Stimulated activated CD8-positive, alpha-beta memory T cell treated with anti-CD3 and anti-CD28 coated beads, Interleukin-15, amount 100 ng/mL, for 48 hours (primary cell): ENCODE measurements around the gene FAM131A.

Source experiments
- DNase-seq, 2 donors: peaks; one replicate each; pipeline ENCODE4 v3.0.0-alpha.2; 2020; ENCODE audit warnings: low read depth in 2 of 2

The FAM131A gene, protein sequence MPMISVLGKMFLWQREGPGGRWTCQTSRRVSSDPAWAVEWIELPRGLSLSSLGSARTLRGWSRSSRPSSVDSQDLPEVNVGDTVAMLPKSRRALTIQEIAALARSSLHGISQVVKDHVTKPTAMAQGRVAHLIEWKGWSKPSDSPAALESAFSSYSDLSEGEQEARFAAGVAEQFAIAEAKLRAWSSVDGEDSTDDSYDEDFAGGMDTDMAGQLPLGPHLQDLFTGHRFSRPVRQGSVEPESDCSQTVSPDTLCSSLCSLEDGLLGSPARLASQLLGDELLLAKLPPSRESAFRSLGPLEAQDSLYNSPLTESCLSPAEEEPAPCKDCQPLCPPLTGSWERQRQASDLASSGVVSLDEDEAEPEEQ

DNA sequence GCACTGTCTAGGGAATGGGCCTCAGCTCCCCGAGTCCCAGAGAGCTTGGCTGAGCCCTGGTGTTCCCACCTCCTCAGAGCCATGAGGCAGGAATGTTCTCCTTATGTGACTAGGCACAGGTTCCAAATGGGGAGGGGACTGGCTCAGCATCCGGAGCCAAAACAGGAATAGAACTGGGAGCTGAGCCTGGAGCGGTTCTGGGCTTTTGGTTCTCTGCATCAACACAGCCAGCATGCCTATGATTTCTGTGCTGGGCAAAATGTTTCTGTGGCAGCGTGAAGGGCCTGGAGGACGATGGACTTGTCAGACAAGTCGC is at the start of gene FAM131A:
TSS of gene FAM131A (plus strand) at position 202 of the 316 bp plus-strand sequence. CDS start at position 233, 31 bp downstream.
- no peak for DNase-seq

DNA sequence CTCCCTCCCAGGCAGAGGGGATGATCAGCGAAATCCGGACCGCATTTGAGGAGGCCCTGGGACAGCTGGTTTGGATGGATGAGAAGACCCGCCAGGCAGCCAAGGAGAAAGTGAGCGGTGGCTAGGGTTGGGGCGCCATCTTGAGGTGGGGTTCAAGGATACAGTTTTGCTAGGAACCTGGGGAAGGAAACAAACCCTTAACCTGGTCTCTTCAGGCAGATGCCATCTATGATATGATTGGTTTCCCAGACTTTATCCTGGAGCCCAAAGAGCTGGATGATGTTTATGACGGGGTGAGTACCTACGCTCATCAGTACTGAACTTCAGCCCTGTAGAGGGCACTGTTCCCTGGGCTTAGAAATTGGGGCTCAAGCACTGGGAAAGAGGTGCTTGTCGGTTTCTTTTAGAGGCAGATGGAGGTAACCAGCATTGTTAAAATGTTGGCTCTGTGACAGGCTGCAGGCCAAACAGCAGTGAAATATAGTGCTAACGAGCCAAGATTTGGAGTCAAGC is 47.9 kb upstream of the FAM131A start:
- peak; percentile 41 to 47 for DNase-seq

DNA sequence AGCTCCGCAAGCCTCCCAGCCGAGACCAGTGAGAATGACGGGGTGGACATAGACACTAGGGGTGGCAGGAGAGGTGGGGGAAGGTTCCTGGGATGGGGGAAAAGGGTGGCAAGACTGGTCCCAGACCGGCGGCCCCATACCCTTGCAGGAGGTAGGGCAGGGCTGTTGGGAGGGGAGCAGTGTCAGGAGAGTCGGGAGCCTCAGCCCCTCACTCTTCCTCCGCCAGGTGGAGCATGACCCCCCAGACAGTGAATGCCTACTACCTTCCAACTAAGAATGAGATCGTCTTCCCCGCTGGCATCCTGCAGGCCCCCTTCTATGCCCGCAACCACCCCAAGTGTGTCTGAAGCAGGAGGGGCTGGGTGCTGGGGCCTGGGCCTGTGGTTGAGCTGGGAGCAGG is 47.1 kb upstream of the FAM131A start:
- DNase-seq, result no peak

DNA sequence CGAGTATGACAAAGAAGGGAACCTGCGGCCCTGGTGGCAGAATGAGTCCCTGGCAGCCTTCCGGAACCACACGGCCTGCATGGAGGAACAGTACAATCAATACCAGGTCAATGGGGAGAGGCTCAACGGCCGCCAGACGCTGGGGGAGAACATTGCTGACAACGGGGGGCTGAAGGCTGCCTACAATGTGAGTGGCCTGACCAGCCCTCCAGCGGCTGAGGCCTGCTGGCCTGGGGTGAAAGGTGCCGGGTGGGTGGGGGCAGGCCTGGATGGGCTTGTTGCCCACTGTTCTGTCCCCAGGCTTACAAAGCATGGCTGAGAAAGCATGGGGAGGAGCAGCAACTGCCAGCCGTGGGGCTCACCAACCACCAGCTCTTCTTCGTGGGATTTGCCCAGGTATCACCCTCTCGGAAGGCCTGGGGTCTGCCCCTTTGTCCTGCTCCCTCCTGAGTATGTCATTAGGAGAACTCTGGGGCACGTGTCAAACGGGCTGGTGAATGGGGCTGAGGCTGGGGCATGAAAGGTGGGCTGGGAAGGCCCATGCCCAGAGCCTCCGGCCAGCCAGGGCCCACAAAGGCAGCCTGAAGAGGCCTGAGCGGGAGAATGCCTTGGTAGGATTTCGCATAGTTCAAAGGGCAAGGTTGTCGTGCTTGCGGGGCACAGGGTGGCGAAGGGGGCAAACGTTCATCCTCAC is 46.2 kb upstream of the FAM131A start:
- DNase-seq, result no peak

DNA sequence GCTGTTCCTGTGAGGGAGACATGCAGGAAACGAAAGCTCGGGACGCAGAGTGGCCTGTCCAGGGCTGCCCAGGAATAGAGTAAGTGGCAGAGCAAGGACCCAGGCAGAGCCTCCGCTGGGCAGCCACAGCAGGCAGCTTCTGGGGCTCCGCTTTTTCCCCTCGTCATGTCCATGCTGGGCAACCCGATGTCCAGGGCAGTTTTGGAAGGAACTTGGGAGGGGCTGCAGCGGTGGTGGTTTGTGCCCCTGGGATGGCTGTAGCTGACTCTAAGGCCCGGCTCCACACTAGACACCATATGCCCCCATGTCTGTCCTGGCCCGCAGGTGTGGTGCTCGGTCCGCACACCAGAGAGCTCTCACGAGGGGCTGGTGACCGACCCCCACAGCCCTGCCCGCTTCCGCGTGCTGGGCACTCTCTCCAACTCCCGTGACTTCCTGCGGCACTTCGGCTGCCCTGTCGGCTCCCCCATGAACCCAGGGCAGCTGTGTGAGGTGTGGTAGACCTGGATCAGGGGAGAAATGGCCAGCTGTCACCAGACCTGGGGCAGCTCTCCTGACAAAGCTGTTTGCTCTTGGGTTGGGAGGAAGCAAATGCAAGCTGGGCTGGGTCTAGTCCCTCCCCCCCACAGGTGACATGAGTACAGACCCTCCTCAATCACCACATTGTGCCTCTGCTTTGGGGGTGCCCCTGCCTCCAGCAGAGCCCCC is 45.5 kb upstream of the FAM131A start:
- DNase-seq, result no peak

DNA sequence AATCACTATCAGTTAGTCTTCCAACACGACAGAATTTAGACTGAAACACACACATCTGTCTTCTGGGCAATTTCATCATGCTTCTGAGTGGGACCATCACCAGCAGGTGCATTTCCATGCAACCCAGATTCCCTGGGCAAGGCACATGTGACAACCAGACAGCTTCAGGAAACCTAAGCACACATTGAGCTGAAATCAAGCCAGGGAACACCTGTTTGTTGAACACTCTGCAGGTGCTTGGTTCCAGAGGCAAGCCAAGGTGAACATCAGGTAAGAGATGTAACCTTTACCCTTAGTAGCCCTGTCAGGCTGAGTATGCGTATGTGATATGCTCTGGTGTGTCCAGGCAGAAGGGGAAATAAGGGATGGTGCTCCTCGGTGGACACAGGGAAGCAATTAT is 41.6 kb upstream of the FAM131A start:
- DNase-seq, result no peak

DNA sequence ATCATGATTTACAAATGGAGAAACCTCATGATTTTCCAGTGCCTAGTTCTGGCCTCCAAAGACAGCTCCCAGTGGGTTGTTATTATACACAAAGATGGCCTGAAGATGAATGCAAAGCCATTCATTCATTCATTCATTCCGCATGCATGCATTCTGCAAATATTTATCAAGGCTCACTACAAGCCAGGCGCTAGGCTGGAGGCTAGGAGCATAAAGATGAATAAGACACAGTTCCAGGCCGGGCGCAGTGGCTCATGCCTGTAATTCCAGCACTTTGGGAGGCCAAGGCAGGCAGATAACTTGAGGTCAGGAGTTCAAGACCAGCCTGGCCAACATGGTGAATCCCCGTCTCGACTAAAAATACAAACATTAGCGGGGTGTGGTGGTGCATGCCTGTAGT is 40.8 kb upstream of the FAM131A start:
- DNase-seq, result no peak

DNA sequence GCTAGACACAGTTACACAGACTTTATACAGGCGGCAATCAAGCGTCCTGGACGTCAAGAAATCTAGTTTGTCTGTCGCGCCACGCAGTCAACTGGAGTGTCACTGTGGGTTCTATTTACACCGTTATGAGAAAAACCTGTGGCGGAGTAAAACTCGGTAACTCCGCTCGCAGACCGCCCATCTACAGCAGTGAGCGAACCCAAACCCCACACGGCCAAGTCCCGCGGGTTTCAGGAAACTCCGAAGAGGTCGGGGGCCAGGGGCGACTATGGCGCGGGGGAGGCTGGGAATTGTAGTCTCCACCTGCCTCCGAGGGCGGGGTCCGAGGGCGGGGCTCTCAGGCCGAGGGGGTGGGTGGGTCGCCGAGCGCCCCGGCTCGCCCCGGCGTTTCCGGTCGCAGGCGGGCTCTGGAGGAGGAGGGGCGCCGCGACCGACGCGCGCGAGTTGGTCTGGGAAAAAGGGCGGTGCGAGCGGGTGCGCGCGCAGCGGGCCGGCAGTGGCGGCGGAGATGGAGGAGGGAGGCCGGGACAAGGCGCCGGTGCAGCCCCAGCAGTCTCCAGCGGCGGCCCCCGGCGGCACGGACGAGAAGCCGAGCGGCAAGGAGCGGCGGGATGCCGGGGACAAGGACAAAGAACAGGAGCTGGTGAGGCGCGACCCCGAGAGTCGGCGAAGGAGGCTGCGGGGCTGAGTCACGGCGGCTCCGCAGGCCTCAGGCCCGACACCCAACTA is 38.5 kb upstream of the FAM131A start, which contains the start of gene PSMD2:
TSS of gene PSMD2 (plus strand) at position 483 of the 729 bp plus-strand sequence. CDS start at position 509, 26 bp downstream.
- DNase-seq, result peak; percentile 97 to 98

DNA sequence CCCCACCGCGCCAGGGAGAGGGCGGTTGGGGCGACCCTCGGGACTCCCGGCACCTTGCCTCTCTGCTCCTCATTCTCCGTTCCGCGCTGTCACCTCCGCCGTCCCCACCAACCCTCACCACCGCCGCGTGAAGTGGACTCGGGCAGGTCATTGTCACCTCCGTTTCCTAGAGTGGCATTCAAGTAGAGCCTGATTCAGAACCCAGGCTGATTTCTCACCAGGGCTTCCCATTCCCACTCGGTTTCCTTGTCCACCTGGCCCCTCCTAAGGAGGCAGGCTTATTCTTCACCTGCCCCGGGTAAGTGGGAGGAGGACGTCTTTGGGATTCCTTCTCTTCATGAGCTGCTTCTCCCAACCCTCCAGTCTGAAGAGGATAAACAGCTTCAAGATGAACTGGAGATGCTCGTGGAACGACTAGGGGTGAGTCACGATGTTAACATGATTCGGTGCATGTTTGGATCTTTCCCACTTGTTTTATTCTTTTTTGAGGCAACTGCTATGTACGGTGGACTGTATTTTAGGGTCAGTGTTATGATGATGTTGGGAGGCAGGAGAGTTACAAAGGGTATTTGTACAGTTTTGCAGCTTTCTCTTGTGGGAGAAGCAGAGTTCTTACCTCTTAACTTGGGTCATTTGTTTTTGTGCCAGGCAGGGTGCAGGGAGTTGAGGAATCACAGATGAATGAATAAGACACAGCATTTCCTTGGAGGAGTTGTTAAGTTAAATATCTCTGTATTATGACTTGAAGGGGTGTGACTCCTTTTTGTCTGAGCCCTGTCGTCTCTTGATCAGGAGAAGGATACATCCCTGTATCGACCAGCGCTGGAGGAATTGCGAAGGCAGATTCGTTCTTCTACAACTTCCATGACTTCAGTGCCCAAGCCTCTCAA is 37.7 kb upstream of the FAM131A start:
- no peak for DNase-seq

DNA sequence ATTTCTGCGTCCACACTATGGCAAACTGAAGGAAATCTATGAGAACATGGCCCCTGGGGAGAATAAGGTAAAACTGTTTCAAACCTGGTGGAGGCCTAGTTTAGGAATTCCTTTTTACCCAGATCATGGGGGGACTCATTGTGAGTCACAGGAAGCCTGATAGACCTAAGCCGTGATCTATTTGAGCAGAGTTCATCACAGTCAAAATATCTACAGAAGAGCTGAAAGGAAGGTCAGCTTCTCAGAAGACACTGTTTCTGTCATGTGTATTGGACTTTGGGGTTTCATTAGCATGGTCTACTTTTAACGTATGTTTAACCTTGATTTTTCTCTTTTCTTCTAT is 37.1 kb upstream of the FAM131A start:
- DNase-seq, result no peak

DNA sequence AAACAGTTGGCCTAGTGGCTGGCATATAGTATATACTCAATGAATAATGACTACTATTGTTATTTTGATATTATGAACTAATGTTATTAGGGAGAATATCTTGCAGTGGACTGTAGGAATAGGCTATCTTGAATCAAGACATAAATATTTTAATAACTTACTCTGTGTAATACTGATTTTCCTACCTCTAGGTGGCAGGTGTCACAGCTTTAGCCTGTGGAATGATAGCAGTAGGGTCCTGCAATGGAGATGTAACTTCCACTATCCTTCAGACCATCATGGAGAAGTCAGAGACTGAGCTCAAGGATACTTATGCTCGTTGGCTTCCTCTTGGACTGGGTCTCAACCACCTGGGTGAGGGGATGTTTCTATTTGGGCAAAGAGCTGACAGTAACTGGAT is 31.8 kb upstream of the FAM131A start:
- no peak for DNase-seq

DNA sequence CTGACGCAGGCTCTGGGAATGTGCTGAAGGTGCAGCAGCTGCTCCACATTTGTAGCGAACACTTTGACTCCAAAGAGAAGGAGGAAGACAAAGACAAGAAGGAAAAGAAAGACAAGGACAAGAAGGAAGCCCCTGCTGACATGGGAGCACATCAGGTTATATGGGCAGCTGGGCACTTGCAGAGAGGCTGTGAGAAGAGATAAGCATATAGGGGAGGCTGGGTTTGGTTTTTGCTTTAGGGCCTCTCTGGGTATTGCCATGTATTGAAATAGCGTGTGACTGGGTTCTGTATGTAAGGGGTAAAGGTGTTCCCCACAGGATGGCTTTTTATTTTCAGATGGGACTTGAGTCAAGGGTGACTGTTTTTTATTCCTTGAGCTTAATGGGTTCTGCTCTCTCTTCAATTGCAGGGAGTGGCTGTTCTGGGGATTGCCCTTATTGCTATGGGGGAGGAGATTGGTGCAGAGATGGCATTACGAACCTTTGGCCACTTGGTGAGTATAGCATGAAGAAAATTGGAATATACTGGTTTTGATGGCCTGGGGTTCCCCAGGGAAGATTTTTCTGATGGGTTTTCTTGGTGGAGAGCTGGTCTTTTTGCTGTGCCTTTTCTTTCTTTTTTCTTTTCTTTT is 30.9 kb upstream of the FAM131A start:
- no peak for DNase-seq

DNA sequence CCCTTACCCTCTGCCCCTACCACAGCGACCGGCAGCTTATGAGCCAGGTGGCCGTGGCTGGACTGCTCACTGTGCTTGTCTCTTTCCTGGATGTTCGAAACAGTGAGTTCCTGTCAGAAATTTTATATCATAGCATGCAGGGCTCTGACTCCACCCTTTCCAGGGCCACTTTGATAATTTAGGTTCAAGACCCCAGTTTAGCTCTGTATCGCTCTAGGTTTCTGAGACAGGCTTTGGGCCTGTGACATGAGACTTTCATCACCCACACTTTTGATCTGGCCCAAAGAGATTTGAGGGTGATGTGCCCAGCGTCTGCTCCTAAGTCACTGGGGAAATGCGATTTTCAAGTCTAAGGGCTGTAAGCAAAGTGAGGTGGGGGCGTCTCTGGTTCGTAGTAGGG is 29.5 kb upstream of the FAM131A start:
- no peak for DNase-seq

DNA sequence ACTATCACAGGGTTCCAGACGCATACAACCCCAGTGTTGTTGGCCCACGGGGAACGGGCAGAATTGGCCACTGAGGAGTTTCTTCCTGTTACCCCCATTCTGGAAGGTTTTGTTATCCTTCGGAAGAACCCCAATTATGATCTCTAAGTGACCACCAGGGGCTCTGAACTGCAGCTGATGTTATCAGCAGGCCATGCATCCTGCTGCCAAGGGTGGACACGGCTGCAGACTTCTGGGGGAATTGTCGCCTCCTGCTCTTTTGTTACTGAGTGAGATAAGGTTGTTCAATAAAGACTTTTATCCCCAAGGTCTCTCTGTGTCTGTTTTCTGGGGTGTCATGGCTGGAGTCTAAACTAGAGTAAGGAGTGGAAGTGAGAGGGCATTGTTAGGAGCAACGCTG is 28.7 kb upstream of the FAM131A start:
- DNase-seq, result no peak

DNA sequence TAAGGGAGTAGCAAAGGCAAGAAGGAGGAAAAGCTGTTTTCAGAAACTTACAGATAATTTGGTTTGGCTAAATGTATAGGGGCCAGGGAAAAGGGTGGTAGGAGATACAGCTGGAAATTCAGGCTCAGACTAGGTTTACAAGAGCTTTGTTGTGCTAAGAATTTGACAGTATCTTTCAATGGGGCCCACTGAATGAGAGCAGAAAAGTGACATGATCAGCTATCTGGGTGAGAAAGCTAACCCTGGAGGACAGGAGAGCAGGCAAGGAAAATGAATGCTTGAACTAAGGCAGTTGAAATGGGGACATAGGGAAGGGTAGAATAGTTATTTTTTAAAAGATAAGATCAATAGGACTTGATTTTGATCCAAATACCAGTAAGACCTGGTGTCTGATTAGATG is 25.8 kb upstream of the FAM131A start:
- DNase-seq, result no peak

DNA sequence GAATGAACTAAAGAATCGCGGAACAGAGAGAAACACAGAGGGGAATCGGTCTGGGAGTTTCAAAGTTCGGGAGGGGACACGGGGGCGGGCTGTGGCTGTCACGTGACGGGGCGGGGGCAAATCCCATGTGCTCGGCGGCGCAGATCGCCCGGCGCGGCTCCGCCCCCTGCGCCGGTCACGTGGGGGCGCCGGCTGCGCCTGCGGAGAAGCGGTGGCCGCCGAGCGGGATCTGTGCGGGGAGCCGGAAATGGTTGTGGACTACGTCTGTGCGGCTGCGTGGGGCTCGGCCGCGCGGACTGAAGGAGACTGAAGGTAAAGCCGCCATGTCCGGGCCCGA is 23.1 kb upstream of the FAM131A start, which contains the start of gene EIF4G1:
TSS of gene EIF4G1 (plus strand) at position 244 of the 337 bp plus-strand sequence. CDS start 1,191 bp downstream, outside the sequence.
- DNase-seq, result peak; percentile 89 to 92

DNA sequence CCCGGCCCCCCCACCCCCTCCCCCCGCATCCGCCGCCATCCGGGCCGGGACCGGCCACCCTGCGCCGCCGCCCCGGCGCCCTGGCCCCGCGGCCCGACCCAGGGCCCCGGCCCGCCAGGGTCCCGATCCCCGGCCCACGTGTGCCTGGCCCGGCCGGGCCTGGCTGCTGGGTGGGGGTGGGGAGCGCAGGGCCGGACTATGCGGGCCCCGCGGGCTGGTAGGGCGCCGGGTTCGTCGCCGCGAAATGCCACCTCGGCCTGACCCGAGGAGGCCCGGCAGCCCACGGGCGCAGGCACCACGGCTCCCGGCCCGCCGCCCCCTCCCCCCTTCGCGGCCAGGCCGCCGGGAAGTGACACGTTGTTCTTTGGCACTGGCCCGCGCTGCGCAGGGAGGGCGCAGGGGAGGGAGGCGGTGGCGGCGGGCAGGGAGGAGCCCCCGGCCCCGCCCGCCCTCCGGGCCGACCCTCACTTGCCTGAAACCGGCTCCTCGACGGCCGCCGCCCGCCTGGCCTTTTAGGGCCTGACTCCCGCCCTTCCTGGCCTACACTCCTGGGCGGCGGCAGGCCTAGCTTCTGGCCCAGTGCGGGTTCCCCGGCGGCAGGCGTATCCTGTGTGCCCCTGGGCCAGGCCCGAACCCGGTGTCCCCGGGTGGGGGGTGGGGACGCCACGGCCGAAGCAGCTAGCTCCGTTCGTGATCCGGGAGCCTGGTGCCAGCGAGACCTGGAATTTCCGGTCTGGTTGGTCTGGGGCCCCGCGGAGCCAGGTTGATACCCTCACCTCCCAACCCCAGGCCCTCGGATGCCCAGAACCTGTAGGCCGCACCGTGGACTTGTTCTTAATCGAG is 22.5 kb upstream of the FAM131A start:
- peak; percentile 38 to 43 for DNase-seq

DNA sequence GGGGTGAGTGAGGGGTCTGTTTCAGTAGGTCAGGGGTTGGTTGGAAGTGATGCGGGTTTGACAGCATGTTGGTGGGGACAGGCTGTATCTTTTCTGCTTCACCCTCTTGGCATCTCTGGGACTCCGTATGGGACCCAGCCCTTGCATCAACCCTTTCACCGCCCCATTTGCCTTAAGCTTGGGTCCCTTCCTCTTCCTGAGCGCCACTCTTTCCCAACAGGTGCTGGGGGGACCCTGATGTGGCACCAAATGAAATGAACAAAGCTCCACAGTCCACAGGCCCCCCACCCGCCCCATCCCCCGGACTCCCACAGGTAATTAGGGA is 21.9 kb upstream of the FAM131A start:
- DNase-seq, result no peak

DNA sequence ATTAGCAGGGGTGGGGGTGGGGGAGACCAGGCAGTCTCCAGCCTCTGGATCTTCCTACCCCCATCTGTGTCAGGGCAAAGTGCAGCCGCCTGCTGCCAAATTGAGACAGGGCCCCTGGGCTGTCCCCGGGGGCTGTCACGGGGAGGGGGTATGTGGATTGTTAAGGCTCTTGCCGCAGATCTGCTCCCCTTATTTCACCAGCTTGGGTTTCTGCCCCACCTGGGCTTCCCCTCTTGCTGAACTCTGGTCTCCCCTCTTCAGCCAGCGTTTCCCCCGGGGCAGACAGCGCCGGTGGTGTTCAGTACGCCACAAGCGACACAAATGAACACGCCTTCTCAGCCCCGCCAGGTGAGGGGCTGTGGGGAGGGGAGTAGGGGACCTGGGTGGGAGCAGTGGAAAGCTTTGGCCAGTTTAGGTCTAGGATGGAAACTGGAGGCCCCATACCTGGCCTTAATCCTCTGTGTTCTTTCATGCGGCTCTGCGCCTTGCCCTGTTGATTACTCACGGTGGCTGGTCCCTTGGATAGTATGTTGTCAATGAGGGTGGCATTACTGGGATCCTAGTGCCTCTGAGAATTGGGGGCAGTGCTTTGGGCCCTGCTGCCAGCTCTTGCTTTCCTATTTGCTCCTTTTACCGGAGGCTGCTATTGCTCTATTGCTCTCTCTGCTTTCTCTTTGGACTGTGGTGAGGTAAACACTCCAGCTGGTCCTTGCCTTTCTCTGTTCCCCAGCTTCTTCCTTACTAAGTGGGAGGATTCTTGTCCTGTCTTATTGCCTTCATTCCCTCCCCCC is 21.3 kb upstream of the FAM131A start:
- DNase-seq, result no peak
